SW 1271 (cell line): Measurements from ENCODE around the gene SLC6A4.

ENCODE experiments used
- DNase-seq, 2 experiments: peaks; one replicate each; lab custom pipeline; 2025; lab: John Stamatoyannopoulos, UW

Gene SLC6A4

DNA sequence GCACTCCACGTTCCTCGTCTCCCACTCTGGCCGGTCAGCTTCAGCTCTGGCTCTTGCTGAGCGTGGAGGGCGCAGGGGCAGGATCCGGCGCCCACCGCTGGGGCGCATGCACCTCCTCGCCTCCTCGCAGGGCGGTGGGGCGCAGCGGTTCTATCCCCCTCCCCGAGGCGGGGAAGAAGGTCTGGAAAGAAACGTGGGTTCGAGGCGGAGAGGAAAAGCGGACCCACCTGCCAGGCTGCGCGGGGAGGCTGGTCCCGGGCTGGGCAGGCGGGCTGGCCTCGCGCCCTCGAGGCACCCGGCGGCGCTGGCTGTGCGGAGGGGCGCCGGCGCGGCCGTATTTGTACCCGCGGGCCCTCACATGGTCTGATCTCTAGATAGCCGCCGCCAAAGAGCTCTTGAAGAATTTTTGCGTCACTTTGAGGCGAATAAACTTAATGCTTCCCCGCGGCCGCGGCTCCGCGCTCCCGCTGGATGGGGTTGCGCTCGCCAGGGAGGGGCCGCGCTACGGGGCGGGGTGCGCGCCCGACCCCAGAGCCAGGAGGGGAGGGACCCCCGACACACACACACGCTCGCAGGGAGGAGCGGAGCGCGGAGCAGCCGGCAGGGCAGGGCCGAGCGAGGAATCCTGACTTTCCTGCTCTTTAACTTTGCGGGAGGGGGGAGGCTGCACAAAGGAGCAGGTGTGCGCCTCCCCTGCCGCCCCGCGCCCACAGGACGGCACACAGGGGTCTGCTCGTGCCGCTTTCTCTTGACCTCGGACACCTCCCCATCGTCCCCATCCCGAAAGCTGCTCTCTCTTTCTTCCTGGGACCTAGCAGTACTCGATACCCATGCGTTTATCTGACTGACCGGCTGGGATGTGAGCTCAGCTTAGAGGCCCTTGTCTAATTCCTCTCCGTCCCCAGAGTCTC lies at the start of gene SLC6A4:
SLC6A4 (minus strand) TSS at position 312 of the 911 bp plus-strand sequence. CDS start 13,739 bp downstream, outside the sequence.
- no peak for DNase-seq

DNA sequence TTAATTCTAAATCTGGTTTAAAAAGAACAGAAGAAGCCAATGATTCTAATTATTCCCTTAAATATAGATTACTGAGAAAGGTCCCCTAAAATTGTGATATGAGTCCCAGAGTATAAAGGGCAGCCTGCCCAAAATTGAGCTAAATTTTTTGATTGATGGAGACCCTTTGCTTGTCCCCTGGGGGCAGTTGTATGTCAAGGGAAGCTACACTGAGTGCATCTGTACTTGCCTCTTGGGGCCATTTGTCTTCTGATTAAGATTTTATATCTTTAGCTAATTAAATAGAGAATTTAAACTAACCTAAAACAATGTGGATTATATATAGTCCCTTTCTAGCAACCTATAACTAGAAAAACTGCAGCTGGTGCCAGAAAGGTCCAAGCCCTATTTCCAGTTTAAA lies 43.7 kb upstream of the SLC6A4 start:
- no peak for DNase-seq

DNA sequence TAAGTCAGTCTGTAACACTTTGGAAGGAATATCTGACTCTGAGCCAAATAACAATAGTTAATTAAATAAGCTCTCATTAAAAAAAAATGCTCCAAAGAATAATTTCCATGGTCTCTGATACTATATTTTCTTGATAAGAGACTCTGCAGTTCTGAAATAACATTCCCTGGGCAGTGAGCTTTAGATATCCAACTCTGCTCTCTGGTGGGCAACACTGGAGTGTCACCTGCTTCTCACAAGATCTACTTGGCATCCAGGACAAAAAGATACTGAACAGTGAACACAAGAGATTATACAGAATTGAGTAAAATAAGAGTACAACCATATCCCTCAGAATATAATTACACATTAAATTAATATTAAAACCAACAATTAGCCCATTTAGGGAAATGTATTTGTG lies 42.5 kb upstream of the SLC6A4 start:
- peak in 1 of 2 experiments; percentile 25 for DNase-seq

DNA sequence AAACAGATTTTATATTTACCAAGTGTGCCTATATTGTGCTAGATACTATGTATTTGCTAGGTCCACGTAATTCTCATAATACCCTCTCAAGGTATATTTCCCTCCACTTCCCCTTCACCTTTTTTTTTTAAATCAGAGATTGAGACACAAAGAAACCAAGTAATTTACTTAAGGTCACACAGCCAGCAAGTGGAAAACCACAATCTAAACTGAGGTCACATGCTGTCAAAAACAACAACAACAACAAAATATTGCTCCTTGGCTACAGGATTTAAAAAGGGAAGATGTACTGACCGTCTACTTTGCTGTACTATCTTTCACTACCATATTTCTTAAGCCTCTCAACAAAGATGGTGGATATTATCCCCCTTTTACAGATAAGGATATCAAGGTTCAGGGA lies 40.4 kb upstream of the SLC6A4 start:
- no peak for DNase-seq

DNA sequence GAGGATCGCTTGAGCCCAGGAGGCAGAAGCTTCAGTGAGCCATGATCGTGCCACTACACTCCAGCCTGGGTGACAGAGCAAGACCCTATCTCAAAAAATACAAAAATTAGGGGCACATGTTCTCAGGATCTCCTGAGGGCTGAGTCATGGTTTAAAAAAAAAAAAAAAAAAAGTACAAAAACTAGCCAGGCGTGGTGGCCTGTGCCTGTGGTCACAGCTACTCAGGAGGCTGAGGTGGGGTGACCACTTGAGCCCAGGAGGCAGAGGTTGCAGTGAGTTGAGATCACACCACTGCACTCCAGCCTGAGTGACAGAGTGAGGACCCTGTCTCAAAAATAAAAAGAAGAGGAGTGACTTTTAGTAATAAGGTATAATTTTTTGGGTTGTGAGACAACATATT lies 39.4 kb upstream of the SLC6A4 start:
- no peak for DNase-seq

DNA sequence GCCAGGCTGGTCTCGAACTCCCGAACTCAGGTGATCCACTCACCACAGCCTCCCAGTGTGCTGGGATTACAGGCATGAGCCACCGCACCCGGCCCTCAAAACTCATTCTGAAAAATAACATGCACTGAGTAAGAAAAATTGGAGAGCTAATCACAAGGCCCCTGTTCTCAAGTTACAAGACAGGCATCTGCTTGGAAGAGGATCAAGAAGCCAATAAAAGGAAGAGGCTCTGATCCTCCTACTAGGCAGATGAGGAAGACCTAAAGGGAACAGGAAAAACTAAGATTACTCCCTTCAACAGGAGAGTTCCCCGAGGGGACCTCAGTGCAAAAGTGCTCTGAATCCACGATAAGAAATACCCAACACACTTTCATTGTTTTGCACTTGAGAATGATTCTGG lies 37.9 kb upstream of the SLC6A4 start:
- no peak for DNase-seq

DNA sequence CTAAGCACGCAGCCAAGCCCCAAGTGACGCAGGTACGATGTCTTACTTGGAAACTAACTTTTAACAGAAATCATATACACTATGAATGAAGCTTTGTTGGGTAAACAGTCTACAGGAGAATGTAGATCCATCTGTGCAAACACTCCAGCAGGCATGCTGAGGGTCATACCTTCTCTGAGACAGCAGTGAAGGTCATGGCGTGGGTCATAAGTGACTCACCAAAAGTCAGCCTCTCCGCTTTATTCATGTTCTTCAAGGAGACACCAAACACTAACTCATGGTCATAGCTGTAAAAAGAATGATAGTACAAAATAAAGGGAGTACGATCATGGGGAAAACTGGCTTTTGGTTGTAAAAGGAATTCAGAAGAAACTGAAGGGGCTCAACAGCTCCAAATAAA lies 35.6 kb upstream of the SLC6A4 start:
- DNase-seq, result no peak

DNA sequence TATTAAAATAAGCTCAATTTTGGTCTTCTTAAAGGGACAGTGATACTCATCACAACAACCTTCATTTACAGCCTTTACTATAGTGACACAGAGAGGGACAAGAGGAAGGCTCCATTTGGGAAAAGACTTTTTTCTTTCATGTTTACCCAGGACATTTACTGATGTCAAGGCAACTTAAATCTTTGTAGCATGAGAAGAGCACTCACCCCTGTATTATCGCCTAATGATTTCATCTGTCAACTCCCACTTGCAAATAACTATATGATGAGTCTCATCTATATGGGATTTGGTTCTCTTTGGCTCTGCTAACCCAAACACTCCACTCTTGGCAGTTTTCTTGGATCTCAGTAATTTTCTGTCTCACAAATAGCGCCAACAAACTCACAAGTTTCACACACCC lies 32.1 kb upstream of the SLC6A4 start:
- no peak for DNase-seq

DNA sequence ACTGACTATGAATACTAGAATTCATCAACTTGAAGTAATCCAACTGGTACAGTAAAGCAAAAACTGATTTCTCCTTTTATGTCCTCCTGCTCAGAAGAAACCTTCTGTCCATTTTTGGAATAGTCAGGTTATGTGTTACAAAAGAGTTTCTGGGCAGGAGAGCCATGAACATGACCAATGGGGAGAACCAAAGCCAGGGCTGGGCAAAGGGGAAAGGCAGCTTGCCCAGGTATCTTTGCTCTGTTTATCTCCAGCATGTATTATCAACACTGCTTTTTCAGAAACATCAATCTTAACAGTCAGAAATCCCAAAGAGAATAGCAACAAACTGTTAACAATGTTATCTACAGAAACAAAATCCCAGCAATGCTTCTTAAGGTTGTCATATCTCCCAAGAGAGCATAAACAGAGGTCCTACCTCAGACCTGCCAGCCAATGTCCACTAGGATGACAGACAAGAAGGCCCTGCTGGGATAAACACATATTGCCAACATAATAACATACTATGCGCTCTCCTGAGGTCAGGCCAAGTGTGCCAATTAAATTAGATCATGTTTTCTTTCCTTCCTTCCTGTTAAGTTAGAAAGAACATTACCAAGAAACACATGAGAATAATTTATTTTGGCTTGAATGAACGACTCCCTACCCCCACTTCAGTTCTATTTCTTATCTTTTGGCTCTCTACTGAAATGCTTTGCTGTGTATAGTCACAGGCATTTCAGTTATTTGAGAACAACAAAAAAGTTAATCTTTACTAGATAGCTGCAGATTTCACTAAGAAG lies 28.2 kb upstream of the SLC6A4 start:
- DNase-seq, result no peak

DNA sequence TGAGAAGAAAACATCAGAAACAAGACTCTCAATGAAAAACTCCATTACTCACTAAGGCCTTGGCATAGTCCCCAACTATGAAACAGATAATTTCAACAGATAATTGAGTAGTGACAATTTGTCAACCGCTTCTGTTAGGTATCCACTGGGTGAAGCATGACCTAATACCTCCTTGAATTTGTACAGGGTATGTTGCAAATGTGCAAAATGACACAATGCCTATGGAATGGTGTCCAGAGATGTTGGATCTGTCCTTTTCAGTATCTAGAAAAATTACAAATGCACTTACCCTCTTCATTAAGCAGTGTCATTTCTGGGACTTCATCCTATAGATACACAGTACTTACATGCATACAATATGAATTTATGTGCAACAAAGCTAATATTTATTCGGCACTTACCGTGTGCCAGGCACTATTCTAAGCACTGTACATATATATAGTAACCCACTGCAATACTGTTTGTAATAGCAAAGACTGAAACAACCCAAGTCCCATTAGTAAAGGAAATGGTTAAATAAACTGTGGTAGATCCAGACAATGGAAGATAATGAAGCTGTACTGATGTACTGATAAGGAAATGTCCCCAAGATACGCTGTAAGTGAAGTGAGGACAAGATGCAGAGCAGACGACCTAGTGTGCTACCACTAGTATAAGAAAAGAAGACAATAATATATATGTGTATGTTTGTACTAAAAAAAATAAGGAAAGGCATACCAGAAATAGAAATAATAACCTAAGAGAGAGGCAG lies 21.4 kb upstream of the SLC6A4 start:
- DNase-seq, result no peak

DNA sequence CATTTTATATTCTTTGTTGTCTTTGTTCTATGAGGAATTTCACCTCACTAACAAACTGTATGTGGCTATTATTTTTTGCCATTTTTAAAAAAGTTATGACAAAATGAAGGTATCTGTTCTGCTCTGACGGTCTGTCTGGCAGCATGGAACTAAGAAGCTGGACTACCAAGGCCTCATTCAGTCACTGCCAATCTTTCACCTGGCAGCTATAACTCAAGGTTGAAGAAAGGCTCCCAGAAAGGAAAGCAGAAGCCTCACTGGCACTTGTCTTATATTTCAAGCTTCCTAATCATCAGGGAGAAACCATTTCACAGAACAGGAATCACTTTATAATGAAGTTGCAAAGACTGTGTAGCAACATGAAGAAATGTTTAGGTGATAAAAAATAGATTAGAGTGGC lies 18.7 kb upstream of the SLC6A4 start:
- DNase-seq, result no peak

DNA sequence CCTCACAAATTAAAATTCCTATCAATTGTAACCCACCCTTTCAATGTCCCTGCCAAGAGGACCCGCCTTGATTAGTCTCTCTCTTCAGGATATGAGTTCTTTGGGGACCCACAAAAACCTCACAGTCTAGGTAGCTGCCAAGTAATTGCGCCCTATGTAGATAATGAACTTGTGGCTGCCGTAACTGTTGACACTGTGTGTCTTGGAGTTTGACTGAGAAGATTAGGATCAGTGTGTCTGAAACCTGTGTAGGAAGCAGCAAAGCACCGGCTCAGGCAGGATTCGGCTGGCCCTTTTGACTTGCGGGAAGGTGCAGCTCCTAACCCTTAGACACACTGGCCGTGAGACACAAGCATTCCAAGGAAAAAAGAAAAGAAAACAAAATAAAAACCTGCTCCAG lies 17.8 kb upstream of the SLC6A4 start:
- no peak for DNase-seq

DNA sequence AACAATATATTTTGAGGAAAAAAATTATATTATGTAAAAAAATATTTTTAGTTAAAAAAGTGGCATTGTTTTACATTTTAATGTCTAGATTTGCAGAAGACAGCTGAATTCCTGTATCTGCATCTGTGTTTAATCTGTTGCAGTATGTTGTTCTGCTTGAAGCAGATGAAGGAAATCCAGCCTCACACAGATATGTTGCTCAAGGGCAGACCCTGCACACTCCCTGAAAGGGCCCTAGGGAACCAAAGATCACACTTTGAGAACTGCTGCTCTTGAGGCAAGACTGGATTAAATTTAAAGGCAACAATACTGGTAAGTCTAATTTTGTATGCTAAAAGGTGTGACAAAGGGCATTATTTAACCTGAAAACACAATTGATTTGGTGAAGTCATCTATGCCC lies 16.4 kb upstream of the SLC6A4 start:
- no peak for DNase-seq

DNA sequence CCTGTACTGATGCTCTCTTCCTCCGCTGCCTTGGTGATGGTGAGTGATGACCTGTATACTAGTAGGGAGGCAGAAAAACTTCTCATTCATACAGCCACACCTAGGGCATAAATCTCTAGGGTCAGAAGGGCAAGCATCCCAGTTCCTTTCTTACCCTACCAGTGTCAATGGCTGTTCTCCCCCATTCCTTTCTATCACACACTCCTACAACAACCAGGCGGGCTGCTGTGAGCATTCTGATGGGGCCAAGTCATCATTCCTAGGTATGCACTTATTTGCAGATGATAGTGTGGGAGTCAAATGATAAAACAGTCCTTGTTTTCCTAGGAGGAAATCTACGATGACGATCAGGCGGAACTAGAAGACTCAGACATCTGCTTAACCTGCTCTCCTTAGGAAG lies 14.0 kb upstream of the SLC6A4 start:
- DNase-seq, result no peak

DNA sequence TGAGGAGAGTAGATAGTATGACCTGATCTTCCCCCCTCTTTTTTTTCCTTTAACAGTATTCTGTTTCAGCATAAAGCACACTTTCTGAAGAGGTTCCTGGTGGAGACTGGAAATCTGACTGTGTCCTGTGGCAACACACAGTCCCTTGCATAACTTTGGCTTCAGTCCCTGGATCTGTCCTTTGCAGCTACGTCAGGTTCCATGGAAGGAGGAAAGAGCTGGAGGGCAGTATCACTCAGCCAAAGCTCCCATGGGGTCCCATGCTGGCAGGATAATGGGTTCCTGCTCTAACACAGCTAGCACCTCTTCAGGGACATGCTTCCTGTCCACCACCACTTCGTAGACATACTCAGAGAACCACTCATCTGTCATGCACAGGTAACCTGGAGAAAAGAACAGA lies 13.3 kb upstream of the SLC6A4 start:
- DNase-seq, result no peak

DNA sequence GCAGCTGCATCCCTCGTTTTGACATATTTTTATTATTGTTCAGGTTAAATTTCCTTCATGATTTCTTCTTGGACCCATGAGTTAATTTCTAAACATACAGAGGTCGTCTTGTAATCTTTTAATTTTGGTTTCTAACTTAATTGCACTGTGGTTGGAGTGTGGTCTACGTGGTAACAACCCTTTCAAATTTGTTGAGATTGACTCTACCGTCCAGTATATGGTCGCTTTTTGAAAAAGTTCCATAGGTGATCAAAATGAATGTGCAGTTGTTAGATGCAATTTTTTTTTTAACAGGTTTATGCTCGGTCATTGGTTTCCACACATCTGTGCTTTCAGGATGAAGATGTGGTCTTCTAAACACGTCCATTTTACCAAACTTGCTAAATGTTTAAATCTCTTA lies 11.0 kb upstream of the SLC6A4 start:
- no peak for DNase-seq

DNA sequence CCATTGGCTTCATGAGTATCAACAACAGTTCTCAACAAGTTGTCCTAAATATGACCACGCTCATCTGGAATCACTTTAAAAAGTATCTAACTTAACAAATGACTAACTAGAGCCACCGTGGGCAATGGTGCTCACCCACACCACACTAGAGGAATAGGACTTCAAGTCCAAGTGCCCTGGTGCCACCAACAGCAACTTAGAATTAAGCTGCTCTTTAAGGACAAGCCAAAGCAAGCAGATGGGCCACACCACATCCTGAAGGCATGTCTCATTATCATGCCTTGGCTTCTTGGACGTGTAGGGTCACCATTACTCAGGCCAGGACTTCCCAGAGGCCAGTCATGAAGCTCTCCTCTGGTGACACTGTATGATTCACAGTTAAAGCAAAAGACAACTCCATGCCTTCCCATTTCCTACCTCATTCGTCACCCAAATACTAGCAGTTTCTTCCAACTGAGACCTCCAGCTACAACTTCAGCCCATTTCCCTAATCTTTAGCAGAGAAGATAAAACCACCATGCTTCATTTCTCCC lies 9.4 kb upstream of the SLC6A4 start:
- DNase-seq, result no peak

DNA sequence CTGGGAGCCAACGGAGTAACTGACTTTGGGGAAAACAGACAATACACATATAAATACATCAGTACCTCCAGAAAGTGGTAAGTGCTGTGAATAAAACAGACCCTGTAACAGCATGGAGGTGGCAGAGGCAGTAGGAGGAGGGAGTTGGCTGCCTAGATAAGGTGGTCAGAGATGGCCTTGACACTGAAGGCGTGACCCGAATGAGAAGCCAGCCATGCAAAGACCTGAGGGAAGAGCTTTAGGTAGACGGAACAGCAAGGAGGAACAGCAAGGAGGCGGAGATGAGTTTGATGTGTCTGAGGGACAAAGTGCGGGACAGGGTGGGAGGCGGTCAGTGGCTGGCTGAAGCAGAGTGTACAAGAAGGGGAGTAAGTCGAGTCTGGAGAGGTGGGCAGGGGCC lies 8.1 kb upstream of the SLC6A4 start:
- no peak for DNase-seq

DNA sequence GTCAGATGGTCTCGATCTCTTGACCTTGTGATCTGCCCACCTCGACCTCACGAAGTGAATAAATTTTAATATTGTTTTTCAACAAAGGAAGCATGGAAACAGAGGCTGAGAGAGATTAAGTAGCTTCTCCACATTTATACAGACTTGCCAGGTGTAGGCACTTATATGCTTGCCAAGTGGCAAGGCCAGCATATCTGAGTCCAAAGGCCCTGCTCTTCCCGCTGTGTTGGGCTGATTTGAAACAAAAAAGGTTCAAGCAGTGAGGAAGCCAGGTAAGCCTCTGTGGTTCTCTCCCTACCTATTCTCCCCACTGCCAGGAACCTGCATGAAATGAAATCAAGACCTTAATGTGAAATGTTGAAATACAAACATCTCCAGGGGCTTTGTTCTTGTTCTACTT lies 7.5 kb upstream of the SLC6A4 start:
- DNase-seq, result no peak

DNA sequence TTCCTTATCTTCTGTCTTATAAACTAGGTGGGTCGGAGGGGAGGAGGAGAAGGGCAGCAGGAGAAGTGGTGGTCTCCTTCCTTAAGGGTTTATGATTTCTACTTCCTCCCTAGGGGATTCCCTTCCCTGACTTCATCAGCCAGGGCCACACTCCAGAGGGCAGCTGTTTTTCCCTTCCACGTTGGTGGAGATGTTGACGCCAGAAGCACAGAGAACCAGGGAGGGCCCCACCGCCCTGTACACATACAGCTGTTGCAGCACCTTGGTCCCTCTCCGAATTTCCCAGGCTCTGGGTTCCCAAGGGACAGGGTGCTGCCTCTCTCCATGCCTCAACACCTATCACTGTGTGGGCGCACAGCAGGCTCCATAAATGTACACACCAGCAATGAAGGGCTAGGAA lies 5.6 kb upstream of the SLC6A4 start:
- no peak for DNase-seq

DNA sequence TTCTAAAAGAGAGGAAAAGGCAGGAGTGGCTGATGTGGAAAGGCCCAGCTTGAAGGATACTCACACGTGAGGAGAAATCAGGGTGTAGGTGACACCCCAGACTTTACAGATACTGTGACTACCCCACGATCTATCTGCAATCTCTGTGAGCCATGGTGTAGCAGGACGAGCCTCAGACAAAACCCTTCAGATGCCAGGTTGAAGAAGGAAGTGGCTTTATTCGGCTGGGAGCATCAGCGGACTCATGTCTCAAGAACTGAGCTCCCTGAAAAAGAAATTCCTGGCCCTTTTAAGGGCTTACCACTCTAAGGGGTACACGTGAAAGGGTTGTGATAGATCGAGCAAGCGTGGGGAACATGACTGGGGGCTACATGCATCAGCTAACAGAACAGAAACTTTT lies 4.7 kb upstream of the SLC6A4 start:
- DNase-seq, result no peak

DNA sequence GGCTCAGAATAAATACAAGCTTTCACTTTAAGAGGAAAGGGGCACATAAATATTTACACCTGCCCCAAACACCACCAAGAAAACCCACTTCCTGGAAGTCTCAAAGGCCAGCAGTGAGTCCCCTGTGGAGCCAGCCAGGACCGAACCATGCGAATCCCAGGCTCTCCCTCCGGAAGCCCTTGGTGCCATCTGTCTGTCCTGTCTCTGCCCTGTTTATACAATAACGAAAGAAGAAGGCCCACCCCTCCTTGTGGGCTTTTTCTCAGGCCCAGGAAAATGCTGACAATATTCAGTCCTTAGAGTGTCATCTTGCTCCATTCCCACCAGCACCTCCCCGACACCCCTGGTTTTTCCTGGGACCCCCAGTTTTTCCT lies 3.6 kb upstream of the SLC6A4 start:
- DNase-seq, result no peak
